CD4-positive, alpha-beta T cell treated with Interleukin-12 subunit alpha and Interleukin-12 subunit beta, for 1 hour (primary cell): Measurements from ENCODE around the gene MRPS7.

Experiments used
- DNase-seq: peaks from one replicate; pipeline ENCODE4 v3.0.0-alpha.2; 2020

The MRPS7 gene

GRCh38 chr17:75261336-75262111, at the start of gene MRPS7, which contains the start of gene GGA3:
Gene MRPS7 (plus strand): TSS chr17:75261879. CDS start chr17:75261901, 22 bp downstream.
Gene GGA3 (minus strand): TSS chr17:75261606. CDS start chr17:75261587, 19 bp downstream.
- DNase-seq = peak; percentile 96

- DNase-seq = no peak
Measured at GRCh38 chr17:75218131-75218530, 43.5 kb upstream of the MRPS7 start.

GRCh38 chr17:75219815-75220214, 41.9 kb upstream of the MRPS7 start:
- DNase-seq = no peak

GRCh38 chr17:75225016-75225415, 36.7 kb upstream of the MRPS7 start:
- no peak for DNase-seq

GRCh38 chr17:75227729-75228128, 34.0 kb upstream of the MRPS7 start:
- DNase-seq = no peak

- no peak for DNase-seq
Measured at GRCh38 chr17:75228305-75228704, 33.4 kb upstream of the MRPS7 start.

GRCh38 chr17:75228847-75229246, 32.8 kb upstream of the MRPS7 start:
- DNase-seq = no peak

GRCh38 chr17:75231071-75231470, 30.6 kb upstream of the MRPS7 start:
- no peak for DNase-seq

- no peak for DNase-seq
Measured at GRCh38 chr17:75231741-75232464, 29.8 kb upstream of the MRPS7 start.

GRCh38 chr17:75232786-75233185, 28.9 kb upstream of the MRPS7 start:
- DNase-seq = no peak

GRCh38 chr17:75237100-75238014, 24.3 kb upstream of the MRPS7 start:
- no peak for DNase-seq

GRCh38 chr17:75238020-75238580, 23.6 kb upstream of the MRPS7 start:
- DNase-seq = no peak

GRCh38 chr17:75238684-75239191, 22.9 kb upstream of the MRPS7 start:
- peak; percentile 69 for DNase-seq

- no peak for DNase-seq
Measured at GRCh38 chr17:75239214-75239613, 22.5 kb upstream of the MRPS7 start.

GRCh38 chr17:75239778-75240393, 21.8 kb upstream of the MRPS7 start:
- no peak for DNase-seq

GRCh38 chr17:75240394-75241142, 21.1 kb upstream of the MRPS7 start:
- DNase-seq = peak; percentile 28

- no peak for DNase-seq
Measured at GRCh38 chr17:75241143-75241430, 20.6 kb upstream of the MRPS7 start.

GRCh38 chr17:75241502-75241901, 20.2 kb upstream of the MRPS7 start:
- no peak for DNase-seq

- DNase-seq = no peak
Measured at GRCh38 chr17:75241996-75242460, 19.7 kb upstream of the MRPS7 start.

GRCh38 chr17:75242461-75243042, 19.1 kb upstream of the MRPS7 start:
- peak; percentile 66 for DNase-seq
